ENCODE data around the gene USO1. TPM values are rescaled to one million over a fixed set of nuclear protein-coding genes. Genes with fewer than 3 reads are reported as not detected.

USO1 gene
- total and polyA plus RNA-seq, 4 donors, result 29.0 to 102 (median 45.0) TPM

DNA sequence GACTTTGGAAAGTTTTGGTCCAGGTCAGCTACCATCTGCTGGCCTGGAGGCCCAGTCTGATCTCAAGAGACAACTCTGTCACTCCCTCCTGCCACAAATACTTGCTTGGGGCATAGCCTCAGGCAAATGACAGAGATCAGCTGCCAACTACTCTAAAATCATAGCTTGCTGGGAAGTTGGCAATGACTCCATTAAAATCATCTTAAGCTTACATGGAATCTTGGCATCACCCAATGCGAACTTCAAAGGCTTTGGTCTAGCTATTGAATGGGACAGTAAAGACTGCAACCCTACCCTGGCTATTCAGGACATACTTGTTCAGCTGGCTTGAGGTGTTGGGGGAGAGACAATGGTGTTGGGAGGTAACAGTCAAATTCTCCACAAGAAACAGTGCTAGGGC lies 7.0 kb upstream of the USO1 start:
- H3K36me3 ChIP-seq (ENCODE audit: control insufficient read depth in 4 of 4, insufficient read depth in 4 of 4, low read length in 4 of 4), result no peaks in the 10 kb centered on the region
- H3K4me3 ChIP-seq, result no peak overlapping the region
- TF ChIP-seq, protein P1, sequence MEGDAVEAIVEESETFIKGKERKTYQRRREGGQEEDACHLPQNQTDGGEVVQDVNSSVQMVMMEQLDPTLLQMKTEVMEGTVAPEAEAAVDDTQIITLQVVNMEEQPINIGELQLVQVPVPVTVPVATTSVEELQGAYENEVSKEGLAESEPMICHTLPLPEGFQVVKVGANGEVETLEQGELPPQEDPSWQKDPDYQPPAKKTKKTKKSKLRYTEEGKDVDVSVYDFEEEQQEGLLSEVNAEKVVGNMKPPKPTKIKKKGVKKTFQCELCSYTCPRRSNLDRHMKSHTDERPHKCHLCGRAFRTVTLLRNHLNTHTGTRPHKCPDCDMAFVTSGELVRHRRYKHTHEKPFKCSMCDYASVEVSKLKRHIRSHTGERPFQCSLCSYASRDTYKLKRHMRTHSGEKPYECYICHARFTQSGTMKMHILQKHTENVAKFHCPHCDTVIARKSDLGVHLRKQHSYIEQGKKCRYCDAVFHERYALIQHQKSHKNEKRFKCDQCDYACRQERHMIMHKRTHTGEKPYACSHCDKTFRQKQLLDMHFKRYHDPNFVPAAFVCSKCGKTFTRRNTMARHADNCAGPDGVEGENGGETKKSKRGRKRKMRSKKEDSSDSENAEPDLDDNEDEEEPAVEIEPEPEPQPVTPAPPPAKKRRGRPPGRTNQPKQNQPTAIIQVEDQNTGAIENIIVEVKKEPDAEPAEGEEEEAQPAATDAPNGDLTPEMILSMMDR (IDR thresholded peaks at IDR 0.05; ENCODE audit: control extremely low read depth, extremely low read depth), result no peak
- no peak for ATAC-seq (ENCODE audit: insufficient read depth, low FRiP score)
- no peaks in the 10 kb centered on the region for H3K9me3 ChIP-seq (ENCODE audit: control insufficient read depth in 4 of 4, insufficient read depth in 3 of 4, low read length in 3 of 4)
- H3K27ac ChIP-seq (ENCODE audit: low read depth in 1 of 2, low read length in 1 of 2), result no peak overlapping the region
- no peak overlapping the region for H3K9ac ChIP-seq (ENCODE audit: insufficient read depth in 1 of 2, low read length in 2 of 2)
- no peak for DNase-seq
- peaks cover 0 to 5% (median 0%) of the 10 kb centered on the region in 5 donors for H3K4me1 ChIP-seq (ENCODE audit: control insufficient read depth in 5 of 5, insufficient read depth in 5 of 5, low read length in 5 of 5)
- H3K27me3 ChIP-seq (ENCODE audit: control insufficient read depth in 3 of 3, insufficient read depth in 3 of 3, low read length in 2 of 3), result no peaks in the 10 kb centered on the region
- WGBS, 2 donors, result 89 to 97% methylated on average over 1 of the region's 1 CpG

DNA sequence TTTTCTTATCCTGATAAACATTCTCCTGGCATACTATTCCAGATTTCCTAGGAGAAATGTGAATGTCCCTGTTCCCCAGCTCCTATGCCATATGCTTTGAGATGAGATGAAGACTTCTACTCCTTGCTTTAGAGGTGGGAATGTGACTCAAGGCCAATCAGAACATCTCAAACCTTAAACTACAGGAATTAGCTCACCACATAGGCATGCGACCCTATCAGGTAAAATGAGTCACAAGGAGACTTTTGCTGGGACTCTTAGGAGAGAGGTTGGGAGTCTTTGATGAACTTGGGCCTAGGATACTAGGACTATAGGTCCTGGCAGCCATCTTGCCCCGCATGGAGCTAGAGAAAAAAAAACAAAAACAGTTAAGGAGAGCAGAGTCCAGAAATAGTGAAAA lies 5.8 kb upstream of the USO1 start:
- H3K27me3 ChIP-seq (ENCODE audit: control insufficient read depth in 3 of 3, insufficient read depth in 3 of 3, low read length in 2 of 3), result no peaks in the 10 kb centered on the region
- H3K36me3 ChIP-seq (ENCODE audit: control insufficient read depth in 4 of 4, insufficient read depth in 4 of 4, low read length in 4 of 4), result no peaks in the 10 kb centered on the region
- peaks cover 0 to 12% (median 5%) of the 10 kb centered on the region in 5 donors for H3K4me1 ChIP-seq (ENCODE audit: control insufficient read depth in 5 of 5, insufficient read depth in 5 of 5, low read length in 5 of 5)
- DNase-seq (no peak), ATAC-seq (ENCODE audit: insufficient read depth, low FRiP score) (no peak)
- H3K9ac ChIP-seq (ENCODE audit: insufficient read depth in 1 of 2, low read length in 2 of 2), result no peak overlapping the region
- TF ChIP-seq, protein P1 (IDR thresholded peaks at IDR 0.05; ENCODE audit: control extremely low read depth, extremely low read depth), result no peak
- H3K9me3 ChIP-seq (ENCODE audit: control insufficient read depth in 4 of 4, insufficient read depth in 3 of 4, low read length in 3 of 4), result no peaks in the 10 kb centered on the region
- 94 to 96% methylated on average over 2 of the region's 2 CpGs for WGBS, 2 donors
- no peak overlapping the region for H3K27ac ChIP-seq (ENCODE audit: low read depth in 1 of 2, low read length in 1 of 2)
- no peak overlapping the region for H3K4me3 ChIP-seq

DNA sequence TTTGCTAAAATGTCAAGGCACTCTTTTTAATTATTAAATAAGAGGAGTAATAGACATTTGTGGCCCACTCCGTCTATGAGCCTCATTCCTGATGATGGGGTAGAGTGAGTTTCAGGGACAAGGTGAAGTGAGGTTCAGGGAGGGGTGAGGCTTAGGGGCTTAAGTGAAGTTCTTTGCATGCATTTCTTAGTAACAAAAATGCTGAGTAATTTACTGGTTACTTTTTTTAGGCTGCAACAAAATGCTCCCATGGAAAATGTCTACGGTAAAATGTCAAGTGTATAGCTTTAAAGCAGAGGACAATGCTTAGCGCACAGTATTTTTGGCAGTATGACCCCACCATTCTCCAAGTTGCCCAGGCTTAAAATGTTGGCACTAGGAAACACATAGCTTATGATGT lies 2.0 kb upstream of the USO1 start:
- Histone ChIP-seq H3K27me3 (ENCODE audit: control insufficient read depth in 3 of 3, insufficient read depth in 3 of 3, low read length in 2 of 3) (no peaks in the 10 kb centered on the region), H3K4me1 (ENCODE audit: control insufficient read depth in 5 of 5, insufficient read depth in 5 of 5, low read length in 5 of 5) (peaks cover 2 to 32% (median 10%) of the 10 kb centered on the region in 5 donors), H3K4me3 (no peak overlapping the region), H3K9ac (ENCODE audit: insufficient read depth in 1 of 2, low read length in 2 of 2) (no peak overlapping the region), H3K9me3 (ENCODE audit: control insufficient read depth in 4 of 4, insufficient read depth in 3 of 4, low read length in 3 of 4) (no peaks in the 10 kb centered on the region), H3K36me3 (ENCODE audit: control insufficient read depth in 4 of 4, insufficient read depth in 4 of 4, low read length in 4 of 4) (peaks cover 0 to 6% (median 0%) of the 10 kb centered on the region in 4 donors), H3K27ac (ENCODE audit: low read depth in 1 of 2, low read length in 1 of 2) (no peak overlapping the region)
- DNase-seq, result no peak
- WGBS, 2 donors, result 41 to 55% methylated on average over 3 of the region's 3 CpGs
- no peak for ATAC-seq (ENCODE audit: insufficient read depth, low FRiP score)
- TF ChIP-seq, protein P1 (IDR thresholded peaks at IDR 0.05; ENCODE audit: control extremely low read depth, extremely low read depth), result no peak

Measured in lung (tissue), 12 donors.